SU-DHL-6 (cell line): Measurements from ENCODE around the gene HYOU1.

Experiments
- H2AFZ ChIP-seq: fragments of 200-600 bp; sonication (generic); 2 replicates; pipeline ENCODE4 v1.6.1; 2014; ENCODE audit warnings: low read depth, mild to moderate bottlenecking, moderate library complexity, mixed read lengths, antibody characterized with exemption, low read length; ENCODE audit not compliant: severe bottlenecking
- H3F3A ChIP-seq: fragments of 200-600 bp; shearing (Covaris generic); 2 replicates; pipeline ENCODE4 v1.6.0; 2016; ENCODE audit warnings: antibody characterized with exemption, mild to moderate bottlenecking; ENCODE audit not compliant: insufficient read depth
- H3K27ac ChIP-seq: fragments of 200-600 bp; sonication (generic); 2 replicates; pipeline ENCODE4 v1.5.1; 2016; ENCODE audit warnings: low read depth, mild to moderate bottlenecking, low read length, moderate library complexity, mixed read lengths
- H3K27me3 ChIP-seq: fragments of 200-600 bp; sonication (generic), shearing (Covaris generic); 2 replicates; pipeline ENCODE4 v1.6.0; 2014; ENCODE audit warnings: mild to moderate bottlenecking, low read length
- H3K36me3 ChIP-seq: fragments of 200-600 bp; sonication (generic); 2 replicates; pipeline ENCODE4 v1.6.1; 2014; ENCODE audit warnings: mild to moderate bottlenecking, low read length, mixed read lengths
- H3K4me2 ChIP-seq: fragments of 300-600, 200-600 bp; shearing (Covaris generic), sonication (generic); 2 replicates; pipeline ENCODE4 v1.6.0; 2014; ENCODE audit warnings: low read length, low read depth, mild to moderate bottlenecking; ENCODE audit not compliant: poor library complexity, severe bottlenecking
- H3K4me3 ChIP-seq: fragments of 200-600 bp; sonication (generic); 2 replicates; pipeline ENCODE4 v1.5.1; 2014; ENCODE audit warnings: antibody characterized with exemption, low read length, mild to moderate bottlenecking, mixed read lengths; ENCODE audit not compliant: insufficient read depth, poor library complexity, severe bottlenecking
- H3K79me2 ChIP-seq: fragments of 200-600 bp; sonication (generic); 2 replicates; pipeline ENCODE4 v1.6.1; 2014; ENCODE audit warnings: mild to moderate bottlenecking, low read length, moderate library complexity; ENCODE audit not compliant: insufficient read depth
- H3K9ac ChIP-seq: fragments of 200-600 bp; sonication (generic); 2 replicates; pipeline ENCODE4 v1.7.0; 2014; ENCODE audit warnings: mild to moderate bottlenecking, low read length
- H3K9me2 ChIP-seq: fragments of 200-600 bp; sonication (generic); replicated peaks from 2 replicates; pipeline ENCODE4 v1.6.1; 2014; ENCODE audit warnings: low read length; ENCODE audit not compliant: insufficient read depth
- H3K9me3 ChIP-seq: fragments of 200-600 bp; sonication (generic); 2 replicates; pipeline ENCODE4 v1.6.1; 2014; ENCODE audit warnings: low read length, mixed read lengths; ENCODE audit not compliant: insufficient read depth
- H4K20me1 ChIP-seq: fragments of 200-600 bp; sonication (generic); 2 replicates; pipeline ENCODE4 v1.6.1; 2014; ENCODE audit warnings: low read depth, mild to moderate bottlenecking, antibody characterized with exemption, low read length, moderate library complexity, mixed read lengths
- CTCF ChIP-seq: fragments of 200-600 bp; sonication (generic); IDR thresholded peaks from one replicate; pipeline ENCODE4 v1.5.1; 2017; ENCODE audit warnings: antibody characterized with exemption, mild to moderate bottlenecking, low read length, moderate library complexity; ENCODE audit not compliant: insufficient read depth, poor library complexity, severe bottlenecking
- EZH2phosphoT487 ChIP-seq: fragments of 200-600 bp; sonication (generic), shearing (Covaris generic); conservative IDR thresholded peaks from 2 replicates; pipeline ENCODE4 v1.6.1; 2018; ENCODE audit warnings: mild to moderate bottlenecking, antibody characterized with exemption, low read length, moderate library complexity, mixed read lengths

The HYOU1 gene

GRCh38 chr11:119078675-119079420 lies 21.8 kb upstream of the HYOU1 start:
- Histone ChIP-seq H3K4me2 (no peak overlapping the region), H3F3A (0 out of 2 replicates have a peak, but pooled peaks cover 3% of the 10 kb centered on the region), H2AFZ (no peak overlapping the region), H3K36me3 (0 out of 2 replicates have a peak, but pooled peaks cover 3% of the 10 kb centered on the region), H3K9me3 (no peaks in the 10 kb centered on the region), H3K27ac (no peak overlapping the region), H3K9me2 (no peaks in the 10 kb centered on the region), H3K4me3 (no peak overlapping the region), H4K20me1 (no peaks in the 10 kb centered on the region), H3K79me2 (no peaks in the 10 kb centered on the region), H3K27me3 (no peaks in the 10 kb centered on the region), H3K9ac (no peak overlapping the region)
- TF ChIP-seq EZH2phosphoT487 (no peak), CTCF (no peak)

- Histone ChIP-seq H3K9ac (no peak overlapping the region), H3K9me2 (no peaks in the 10 kb centered on the region), H3K9me3 (no peaks in the 10 kb centered on the region), H4K20me1 (no peaks in the 10 kb centered on the region), H3K79me2 (no peaks in the 10 kb centered on the region), H3F3A (0 out of 2 replicates have a peak, but pooled peaks cover under 1% of the 10 kb centered on the region), H3K36me3 (0 out of 2 replicates have a peak, but pooled peaks cover 6% of the 10 kb centered on the region), H3K27ac (no peak overlapping the region), H3K4me3 (no peak overlapping the region), H3K27me3 (no peaks in the 10 kb centered on the region), H3K4me2 (no peak overlapping the region), H2AFZ (no peak overlapping the region)
- TF ChIP-seq CTCF (no peak), EZH2phosphoT487 (no peak)
Measured at GRCh38 chr11:119077839-119078238, 20.8 kb upstream of the HYOU1 start.

GRCh38 chr11:119067371-119068222 lies 10.6 kb upstream of the HYOU1 start, which contains the start of gene VPS11:
Gene VPS11 (plus strand): TSS chr11:119067818. CDS start chr11:119067824, 6 bp downstream.
- H3K27ac ChIP-seq, result peak within 1 kb of the TSS; percentile 70
- peak within 1 kb of the TSS; percentile 88 for H2AFZ ChIP-seq
- H3K27me3 ChIP-seq, result no peaks in the 10 kb centered on the region
- peaks cover 3% of the 10 kb centered on the region; the same call in 1 of the 2 replicates for H3K36me3 ChIP-seq
- H3K9ac ChIP-seq, result peak within 1 kb of the TSS; percentile 84
- H4K20me1 ChIP-seq, result no peaks in the 10 kb centered on the region
- H3K9me2 ChIP-seq, result no peaks in the 10 kb centered on the region
- peak within 1 kb of the TSS; percentile 88 for H3K4me2 ChIP-seq
- peaks cover 35% of the 10 kb centered on the region for H3K79me2 ChIP-seq
- H3K4me3 ChIP-seq, result peak within 1 kb of the TSS; percentile 98
- H3F3A ChIP-seq, result peaks cover 14% of the 10 kb centered on the region; the same call in 1 of the 2 replicates
- TF ChIP-seq CTCF, result no peak
- no peak for TF ChIP-seq EZH2phosphoT487
- H3K9me3 ChIP-seq, result no peaks in the 10 kb centered on the region
